GM10847 (cell line): Measurements from ENCODE around the gene LPO.

Experiments
- POLR2A ChIP-seq: IDR thresholded peaks from 2 replicates; pipeline ENCODE4 v1.6.1; 2011; ENCODE audit not compliant: insufficient read length; ENCODE audit errors: extremely low read depth

LPO gene

DNA sequence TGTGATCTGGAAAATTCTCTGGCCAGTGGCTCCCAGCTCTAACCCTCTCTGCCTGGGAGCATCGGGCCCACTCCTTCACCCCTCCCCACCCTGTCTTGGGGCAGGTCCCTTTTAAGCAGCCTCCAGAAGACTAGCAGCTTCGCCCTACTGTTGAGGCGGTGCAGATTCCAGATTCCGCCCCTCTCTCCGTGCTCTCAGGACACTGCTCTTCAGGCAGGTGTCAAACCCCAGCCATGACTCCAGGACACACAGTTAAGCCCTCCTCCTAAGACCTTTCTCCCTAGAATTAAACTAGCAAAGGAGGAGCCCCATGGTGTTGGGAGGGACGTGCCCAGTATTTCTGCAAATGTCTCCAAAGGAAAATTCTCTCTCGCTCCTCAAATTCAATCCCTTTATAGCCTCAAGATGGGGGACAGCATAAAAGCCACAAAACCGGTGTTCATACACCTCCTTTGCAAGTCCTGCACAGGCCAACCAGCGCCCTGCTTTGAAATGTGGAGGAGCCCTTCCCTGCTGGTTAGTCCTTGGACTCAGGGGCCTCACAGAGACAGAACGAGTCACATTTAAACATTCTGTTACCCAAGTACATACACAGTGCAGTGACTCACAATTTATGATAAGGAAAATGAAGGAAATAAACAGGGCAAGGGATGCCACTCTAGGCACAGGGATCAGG is 7.2 kb downstream of the LPO start:
- no peak for TF ChIP-seq POLR2A

DNA sequence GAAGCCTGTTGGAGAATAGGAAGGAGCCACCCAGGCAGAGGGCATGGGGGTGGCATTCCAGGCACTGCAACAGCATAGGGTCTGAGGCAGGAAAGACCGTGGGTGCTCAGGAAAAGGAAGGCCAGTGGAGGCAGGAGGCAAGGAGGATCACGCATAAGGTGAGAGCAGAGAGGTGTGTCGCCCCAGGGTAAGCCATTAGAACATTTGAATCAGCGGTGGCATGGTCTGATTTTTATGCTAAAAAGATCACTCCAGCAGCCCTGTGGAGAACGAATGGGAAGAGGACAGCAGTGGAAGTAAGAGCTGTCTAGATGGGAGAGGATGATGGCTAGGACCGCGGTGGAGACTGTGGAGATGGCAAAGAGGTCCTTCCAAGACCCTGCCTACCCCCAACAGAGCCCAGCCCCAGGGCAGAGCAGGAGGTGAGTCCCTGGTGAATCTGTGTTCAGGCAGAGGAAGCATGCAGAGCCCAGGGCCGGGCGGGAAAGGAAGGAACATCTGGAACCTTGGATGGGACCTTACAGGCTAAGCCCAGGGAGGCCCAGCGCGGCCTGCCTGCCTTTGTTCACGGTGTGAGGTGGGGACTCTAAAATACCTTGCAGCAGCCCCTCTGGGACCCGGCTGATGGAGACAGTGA is 7.8 kb downstream of the LPO start:
- TF ChIP-seq POLR2A: no peak

DNA sequence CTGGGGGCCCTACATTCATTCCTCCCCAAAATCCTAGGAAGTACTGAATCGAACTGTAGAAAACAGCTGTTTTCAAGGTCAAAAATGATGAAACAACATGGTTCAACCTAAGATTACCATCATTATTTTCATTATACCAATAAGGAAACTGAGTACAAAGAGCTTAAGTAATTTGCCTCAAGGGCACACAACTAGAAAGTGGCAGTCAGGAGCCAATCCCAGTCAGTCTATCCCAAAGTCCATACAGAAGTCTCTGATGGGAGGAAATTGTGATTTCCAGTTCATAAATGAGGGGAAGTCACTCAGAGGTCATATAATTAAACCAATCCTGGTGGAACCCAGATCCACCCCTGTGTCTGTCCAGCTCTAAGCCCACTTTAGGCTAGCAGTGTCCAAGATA is 8.4 kb downstream of the LPO start:
- TF ChIP-seq POLR2A: no peak

DNA sequence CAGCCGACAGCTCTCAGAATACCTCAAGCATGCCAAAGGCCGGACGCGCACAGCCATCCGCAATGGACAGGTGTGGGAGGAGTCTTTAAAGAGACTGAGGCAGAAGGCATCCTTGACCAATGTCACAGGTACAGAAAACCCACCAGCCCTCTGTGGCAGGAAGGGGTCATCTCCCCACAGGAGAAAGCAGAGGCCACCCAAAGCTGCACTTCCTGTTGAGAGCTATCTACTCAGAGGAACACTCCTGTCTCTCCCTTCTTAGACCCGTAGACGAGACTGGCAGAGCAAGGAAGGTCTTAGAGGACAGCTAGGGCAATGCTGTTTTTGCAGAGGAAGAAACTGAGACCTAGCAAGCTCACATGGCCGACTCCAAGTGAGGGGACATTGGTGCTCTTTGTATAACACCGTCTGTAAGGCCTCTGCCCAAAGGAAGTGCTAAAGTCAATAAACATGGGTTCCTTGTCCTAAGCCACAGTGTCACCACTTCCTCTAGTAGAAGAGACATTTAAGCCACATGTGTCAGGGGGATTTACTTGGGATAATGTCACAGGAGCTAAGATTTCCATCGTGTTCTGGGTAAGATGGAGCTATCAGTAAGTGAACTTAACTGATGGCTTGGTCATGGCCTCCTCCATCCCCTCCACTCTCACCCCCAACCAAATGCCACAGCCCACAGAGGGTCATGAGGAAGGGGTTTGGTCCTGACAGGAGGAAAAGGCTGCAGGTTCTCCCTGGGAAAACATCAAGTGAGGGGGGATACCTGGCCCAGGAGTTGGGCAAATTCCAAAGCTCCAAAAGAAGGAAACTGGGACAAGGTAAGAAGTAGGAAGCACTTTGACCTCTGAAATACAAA is 9.4 kb downstream of the LPO start:
- no peak for TF ChIP-seq POLR2A

DNA sequence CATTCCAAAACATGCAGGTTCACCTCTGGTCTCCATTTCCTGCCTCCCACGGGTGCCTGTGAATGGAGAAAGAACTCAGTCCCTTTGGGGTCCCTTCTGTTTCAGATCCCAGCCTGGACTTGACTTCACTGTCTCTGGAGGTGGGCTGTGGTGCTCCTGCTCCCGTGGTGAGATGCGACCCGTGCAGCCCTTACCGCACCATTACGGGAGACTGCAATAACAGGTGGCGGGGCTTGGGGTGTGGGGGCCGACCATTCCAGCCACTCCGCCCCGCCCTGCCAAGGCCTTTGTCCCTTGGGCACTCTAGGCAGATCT is 10.5 kb downstream of the LPO start:
- TF ChIP-seq POLR2A: no peak

DNA sequence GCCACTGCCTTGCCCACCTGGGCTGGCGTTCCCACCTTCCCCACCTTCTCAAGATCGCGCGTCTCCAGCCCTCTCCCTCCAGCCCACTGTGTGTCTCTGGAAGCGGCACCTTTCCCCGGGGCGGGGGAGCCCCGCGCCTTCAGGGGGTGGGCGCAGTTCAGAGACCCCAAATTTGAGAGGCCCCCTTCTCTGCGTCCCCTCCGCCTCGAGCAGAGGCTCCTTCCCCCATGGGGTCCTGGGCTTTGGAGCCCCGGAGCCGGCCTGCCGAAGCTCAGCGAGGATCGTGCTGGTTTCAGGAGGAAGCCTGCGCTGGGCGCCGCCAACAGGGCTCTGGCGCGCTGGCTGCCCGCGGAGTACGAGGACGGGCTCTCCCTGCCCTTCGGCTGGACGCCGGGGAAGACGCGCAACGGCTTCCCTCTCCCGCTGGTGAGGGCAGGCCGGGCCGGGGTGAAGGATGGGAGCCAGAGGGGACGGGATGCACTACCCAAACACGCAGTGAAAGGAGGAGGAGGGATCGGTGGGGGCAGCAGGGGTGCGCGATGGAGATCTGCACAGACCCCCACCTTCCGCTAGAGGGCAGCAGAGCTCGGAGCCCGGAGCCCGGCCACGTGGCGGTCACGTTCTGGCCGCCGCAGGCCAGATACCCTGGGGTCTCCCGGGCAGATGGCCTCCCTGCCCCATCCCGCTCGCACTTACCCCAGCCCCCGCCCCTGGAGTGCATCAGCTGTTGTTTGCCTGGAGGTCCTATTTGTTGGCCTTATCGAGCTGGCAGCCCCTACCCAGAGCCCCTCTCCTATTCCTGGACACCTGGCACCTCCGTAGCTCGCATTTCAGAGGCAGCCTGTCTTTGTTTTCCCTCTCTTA is 11.1 kb downstream of the LPO start:
- no peak for TF ChIP-seq POLR2A

DNA sequence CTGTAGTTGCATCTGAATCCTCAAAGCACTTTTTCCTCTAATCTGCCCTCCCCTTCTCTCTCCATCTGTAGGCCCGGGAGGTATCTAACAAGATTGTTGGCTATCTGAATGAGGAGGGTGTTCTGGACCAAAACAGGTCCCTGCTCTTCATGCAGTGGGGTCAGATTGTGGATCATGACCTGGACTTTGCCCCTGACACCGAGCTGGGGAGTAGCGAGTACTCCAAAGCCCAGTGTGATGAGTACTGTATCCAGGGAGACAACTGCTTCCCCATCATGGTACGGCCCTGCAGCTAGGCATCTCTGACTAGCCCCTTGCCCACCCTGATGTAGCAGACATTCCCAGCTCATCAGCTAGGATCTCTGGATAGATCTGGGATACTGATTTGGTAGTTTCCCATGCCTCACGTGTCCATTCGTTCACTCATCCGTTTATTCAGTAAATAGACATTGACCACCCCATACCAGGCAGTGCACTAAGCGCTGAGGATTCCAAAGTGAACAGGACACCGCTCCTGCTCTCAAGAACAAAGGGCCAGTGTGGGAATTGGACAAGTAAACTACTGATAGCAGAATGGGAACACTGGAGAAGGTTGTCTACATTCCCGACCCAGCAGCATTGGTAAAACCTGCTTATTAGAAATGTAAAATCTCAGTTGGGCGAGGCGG is 12.1 kb downstream of the LPO start:
- no peak for TF ChIP-seq POLR2A

DNA sequence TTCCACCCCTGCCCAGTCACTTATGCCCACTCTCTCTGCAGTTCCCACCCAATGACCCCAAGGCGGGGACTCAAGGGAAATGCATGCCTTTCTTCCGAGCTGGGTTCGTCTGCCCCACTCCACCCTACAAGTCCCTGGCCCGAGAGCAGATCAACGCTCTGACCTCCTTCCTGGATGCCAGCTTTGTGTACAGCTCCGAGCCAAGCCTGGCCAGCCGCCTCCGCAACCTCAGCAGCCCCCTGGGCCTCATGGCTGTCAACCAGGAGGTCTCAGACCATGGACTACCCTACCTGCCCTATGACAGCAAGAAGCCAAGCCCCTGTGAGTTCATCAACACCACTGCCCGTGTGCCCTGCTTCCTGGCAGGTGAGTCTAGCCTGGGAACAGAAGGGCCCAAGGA is 13.8 kb downstream of the LPO start:
- no peak for TF ChIP-seq POLR2A

DNA sequence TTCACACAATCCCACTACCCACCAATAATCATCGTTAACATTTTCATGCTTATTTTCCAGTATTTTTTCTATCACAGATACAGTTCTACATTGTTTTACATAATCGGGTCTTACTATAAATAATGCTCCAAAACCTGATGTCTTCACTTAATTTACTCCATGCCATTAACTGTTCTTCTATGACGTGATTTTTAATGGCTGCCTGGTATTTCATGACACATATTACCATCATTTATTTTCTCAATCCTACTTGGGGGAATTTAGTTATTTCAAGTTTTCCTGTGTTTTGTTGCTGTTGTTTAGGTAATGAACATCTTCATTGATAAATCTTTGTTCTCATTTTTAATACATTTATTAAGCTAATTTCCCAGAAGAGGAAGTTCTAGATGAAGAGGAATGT is 14.7 kb downstream of the LPO start:
- no peak for TF ChIP-seq POLR2A

DNA sequence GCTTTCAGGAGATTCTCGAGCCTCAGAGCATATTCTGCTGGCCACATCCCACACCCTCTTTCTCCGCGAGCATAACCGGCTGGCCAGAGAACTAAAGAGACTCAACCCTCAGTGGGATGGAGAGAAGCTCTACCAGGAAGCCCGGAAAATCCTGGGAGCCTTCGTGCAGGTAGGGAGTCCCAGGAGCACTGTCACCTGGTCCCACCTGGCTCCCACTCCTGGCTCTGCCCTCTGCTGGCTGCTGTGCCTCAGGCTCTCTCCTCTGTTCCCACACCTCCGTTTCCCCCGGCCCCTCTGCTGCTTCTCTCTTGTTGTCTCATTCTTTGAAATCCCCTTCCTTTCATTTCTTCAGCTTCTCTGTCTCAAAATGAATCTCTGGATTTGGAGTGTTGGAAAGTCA is 16.4 kb downstream of the LPO start:
- no peak for TF ChIP-seq POLR2A

DNA sequence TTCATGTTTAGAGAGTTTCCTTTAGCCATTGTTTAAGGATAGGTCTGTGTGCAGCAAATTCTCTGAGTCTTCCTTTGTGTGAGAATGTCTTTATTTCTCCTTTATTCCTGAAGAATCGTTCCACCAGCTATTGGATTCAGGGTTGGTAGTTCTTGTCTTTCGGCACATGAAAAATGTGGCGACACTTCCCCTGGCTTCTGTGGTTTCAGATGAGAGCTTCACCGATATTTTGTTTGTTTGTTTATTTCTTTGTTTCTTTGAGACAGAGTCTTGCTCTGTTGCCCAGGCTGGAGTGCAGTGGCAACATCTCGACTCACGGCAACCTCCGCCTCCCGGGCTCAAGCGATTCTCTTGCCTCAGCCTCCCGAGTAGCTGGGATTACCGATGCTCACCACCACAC is 23.8 kb downstream of the LPO start:
- no peak for TF ChIP-seq POLR2A

DNA sequence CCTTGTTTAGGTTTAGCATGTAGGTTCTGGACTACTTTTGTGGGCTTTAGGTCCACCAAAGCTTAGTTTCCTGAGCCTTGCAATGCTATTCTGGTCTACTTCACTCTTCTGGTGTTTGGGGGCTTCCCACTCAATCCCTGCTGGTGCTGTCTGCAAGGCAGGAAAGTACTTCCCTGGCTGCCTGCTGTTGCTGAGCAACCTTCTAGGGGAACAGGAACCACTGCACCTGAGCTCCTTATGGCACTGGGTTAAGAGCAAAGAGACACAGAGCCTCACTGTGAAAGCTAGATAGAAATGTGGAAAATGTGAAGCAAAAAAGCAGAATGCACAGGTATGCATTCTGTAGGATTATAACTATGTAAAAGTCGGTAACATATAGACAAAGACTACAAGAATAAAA is 25.4 kb downstream of the LPO start:
- no peak for TF ChIP-seq POLR2A

DNA sequence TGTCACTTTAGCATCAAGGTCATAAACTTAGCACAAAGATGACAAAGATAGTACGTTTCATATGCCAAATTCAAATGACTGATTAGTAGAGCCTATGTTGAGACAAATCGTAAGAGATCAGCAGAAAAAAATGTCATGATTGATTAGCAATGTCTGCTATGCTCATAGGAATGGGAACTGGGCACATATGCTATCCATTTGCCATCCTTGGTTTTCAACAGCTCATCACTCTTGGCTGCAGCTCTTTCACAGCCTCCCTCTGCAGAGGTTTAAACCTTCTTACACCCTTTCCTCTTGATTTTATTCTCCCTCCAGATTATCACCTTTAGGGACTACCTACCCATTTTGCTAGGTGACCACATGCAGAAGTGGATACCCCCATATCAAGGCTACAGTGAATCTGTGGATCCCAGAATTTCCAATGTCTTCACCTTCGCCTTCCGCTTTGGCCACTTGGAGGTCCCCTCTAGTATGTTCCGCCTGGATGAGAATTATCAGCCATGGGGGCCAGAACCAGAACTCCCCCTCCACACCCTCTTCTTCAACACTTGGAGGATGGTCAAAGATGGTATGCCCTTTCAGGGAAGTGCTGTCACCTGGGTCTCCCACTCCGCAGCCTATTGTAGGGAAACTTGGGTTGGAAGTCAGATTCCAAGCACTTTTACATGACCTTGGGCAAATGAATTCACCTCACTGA is 26.2 kb downstream of the LPO start:
- no peak for TF ChIP-seq POLR2A

DNA sequence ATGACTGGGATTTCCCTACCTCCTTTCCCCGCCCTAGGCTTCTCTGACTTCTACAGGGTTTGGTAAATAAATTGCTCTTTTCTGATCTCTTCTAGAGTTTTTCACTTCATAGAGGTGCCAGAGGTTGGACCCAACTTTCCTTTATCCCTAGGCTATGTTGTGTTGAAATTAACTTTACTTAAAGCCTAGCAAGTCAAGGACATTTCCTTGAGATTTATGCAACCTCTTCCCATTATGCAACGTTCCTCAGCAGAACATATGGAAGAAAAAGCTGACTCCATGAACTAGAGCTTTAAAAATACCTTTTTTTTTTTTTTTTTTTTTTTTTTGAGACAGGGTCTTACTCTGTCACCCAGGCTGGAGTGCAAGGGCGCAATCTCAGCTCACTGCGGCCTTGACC is 26.9 kb downstream of the LPO start:
- TF ChIP-seq POLR2A: no peak

DNA sequence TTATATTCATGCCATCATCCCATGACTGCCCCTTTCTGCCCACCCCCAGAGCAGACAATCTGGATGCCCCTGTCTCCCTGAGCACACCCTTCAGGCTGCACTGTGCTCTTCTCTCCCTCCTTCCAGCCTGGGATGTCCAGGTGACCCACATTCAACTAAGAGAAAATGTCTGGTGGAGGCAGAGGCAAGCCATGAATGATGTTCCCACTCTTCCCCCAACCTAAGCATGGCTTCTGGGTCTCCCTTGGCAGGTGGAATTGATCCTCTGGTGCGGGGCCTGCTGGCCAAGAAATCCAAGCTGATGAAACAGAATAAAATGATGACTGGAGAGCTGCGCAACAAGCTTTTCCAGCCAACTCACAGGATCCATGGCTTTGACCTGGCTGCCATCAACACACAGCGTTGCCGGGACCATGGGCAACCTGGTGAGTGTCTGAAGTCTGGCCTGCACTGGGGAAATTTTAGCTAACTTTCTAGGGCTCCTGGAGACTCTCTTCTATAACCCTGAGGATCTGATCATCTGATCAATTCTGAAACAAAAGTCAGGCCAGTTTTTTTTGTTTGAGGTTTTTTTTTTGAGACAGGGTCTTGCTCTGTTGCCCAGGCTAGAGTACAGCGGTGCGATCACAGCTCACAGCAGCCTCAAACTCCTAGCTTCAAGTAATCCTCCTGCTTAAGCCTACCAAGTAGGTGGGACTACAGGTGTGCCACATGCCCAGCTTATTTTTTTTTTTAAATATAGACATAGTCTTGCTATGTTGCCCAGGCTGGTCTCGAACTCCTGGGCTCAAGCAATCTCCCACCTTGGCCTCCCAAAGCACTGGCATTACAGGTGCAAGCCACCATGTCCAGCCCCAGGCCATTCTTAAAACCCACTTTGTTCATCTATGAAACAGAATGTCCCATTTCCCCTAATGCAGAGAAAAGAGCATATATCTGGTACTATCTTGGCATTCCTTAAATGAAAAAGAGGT is 27.8 kb downstream of the LPO start:
- no peak for TF ChIP-seq POLR2A
